ENCODE measurements around the gene IQGAP2.

DNA sequence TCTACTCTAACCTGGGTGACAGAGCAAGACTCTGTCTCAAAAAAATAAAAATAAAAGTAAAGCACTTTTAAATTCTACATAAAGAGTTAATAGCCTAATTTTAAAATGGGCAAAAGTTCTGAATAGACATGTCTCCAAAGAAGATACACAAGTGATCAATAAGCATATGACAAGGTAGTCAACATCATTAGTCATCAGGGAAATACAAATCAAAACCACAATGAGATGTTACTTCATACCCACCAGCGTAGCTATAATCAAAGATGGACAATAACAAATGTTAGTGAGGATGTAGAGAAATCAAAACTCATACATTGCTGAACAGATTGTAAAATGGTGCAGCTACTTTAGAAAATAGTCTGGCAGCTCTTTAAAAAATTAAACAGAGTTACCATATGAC lies 64.1 kb downstream of the IQGAP2 start:
- TF ChIP-seq, protein P1, sequence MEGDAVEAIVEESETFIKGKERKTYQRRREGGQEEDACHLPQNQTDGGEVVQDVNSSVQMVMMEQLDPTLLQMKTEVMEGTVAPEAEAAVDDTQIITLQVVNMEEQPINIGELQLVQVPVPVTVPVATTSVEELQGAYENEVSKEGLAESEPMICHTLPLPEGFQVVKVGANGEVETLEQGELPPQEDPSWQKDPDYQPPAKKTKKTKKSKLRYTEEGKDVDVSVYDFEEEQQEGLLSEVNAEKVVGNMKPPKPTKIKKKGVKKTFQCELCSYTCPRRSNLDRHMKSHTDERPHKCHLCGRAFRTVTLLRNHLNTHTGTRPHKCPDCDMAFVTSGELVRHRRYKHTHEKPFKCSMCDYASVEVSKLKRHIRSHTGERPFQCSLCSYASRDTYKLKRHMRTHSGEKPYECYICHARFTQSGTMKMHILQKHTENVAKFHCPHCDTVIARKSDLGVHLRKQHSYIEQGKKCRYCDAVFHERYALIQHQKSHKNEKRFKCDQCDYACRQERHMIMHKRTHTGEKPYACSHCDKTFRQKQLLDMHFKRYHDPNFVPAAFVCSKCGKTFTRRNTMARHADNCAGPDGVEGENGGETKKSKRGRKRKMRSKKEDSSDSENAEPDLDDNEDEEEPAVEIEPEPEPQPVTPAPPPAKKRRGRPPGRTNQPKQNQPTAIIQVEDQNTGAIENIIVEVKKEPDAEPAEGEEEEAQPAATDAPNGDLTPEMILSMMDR (IDR thresholded peaks at IDR 0.05; ENCODE audit: insufficient read depth, low read length, poor library complexity, severe bottlenecking): no peak
- TF ChIP-seq EZH2phosphoT487 (conservative IDR thresholded peaks at IDR 0.05; ENCODE audit: low read length): no peak

All from SU-DHL-6 (cell line).